GM19238 (cell line): ENCODE results near the gene TMEM97.

Experiments used
- DNase-seq: peaks from one replicate; pipeline ENCODE4 v3.0.0; 2011; ENCODE audit warnings: low spot score; ENCODE audit not compliant: insufficient read length

Gene TMEM97

GRCh38 chr17:28315846-28316705, 2.9 kb upstream of the TMEM97 start:
- no peak for DNase-seq

GRCh38 chr17:28317099-28317965, 1.7 kb upstream of the TMEM97 start:
- no peak for DNase-seq

- no peak for DNase-seq
These were observed 838 bp upstream of the TMEM97 start for GRCh38 chr17:28317966-28318758.

GRCh38 chr17:28319598-28319935, 567 bp downstream of the TMEM97 start:
- no peak for DNase-seq

GRCh38 chr17:28320215-28321061, 1.4 kb downstream of the TMEM97 start:
- DNase-seq = no peak

GRCh38 chr17:28324267-28324745, 5.3 kb downstream of the TMEM97 start:
- no peak for DNase-seq

- no peak for DNase-seq
These were observed 5.8 kb downstream of the TMEM97 start for GRCh38 chr17:28324781-28325180.

- DNase-seq = no peak
These were observed 6.2 kb downstream of the TMEM97 start for GRCh38 chr17:28325211-28325610.

- DNase-seq = no peak
These were observed 7.1 kb downstream of the TMEM97 start for GRCh38 chr17:28326114-28326513.

GRCh38 chr17:28327031-28327607, 8.1 kb downstream of the TMEM97 start:
- no peak for DNase-seq

- no peak for DNase-seq
These were observed 8.7 kb downstream of the TMEM97 start for GRCh38 chr17:28327709-28328108.

GRCh38 chr17:28328325-28328724, 9.3 kb downstream of the TMEM97 start:
- no peak for DNase-seq

GRCh38 chr17:28330671-28331070, 11.7 kb downstream of the TMEM97 start:
- no peak for DNase-seq

- no peak for DNase-seq
These were observed 13.0 kb downstream of the TMEM97 start for GRCh38 chr17:28331891-28332420.

- DNase-seq = no peak
These were observed 14.2 kb downstream of the TMEM97 start for GRCh38 chr17:28333083-28333746.

GRCh38 chr17:28334171-28334570, 15.2 kb downstream of the TMEM97 start:
- no peak for DNase-seq

GRCh38 chr17:28334666-28335200, 15.7 kb downstream of the TMEM97 start:
- DNase-seq = no peak

GRCh38 chr17:28335201-28335958, 16.4 kb downstream of the TMEM97 start, which contains the start of the genes IFT20 and TNFAIP1:
IFT20 (minus strand) TSS chr17:28335472; CDS start chr17:28331985, 3,487 bp downstream.
TNFAIP1 (plus strand) TSS chr17:28335761; CDS start chr17:28339522, 3,761 bp downstream.
- DNase-seq = peak; percentile 97
